Measurements from ENCODE around the gene AHDC1. TPM values are rescaled to one million over a fixed set of nuclear protein-coding genes. Genes with fewer than 3 reads are reported as not detected.

Gene AHDC1
- total RNA-seq, 4 donors from 2014 or later: 14.7 to 54.3 (median 35.4) TPM

DNA sequence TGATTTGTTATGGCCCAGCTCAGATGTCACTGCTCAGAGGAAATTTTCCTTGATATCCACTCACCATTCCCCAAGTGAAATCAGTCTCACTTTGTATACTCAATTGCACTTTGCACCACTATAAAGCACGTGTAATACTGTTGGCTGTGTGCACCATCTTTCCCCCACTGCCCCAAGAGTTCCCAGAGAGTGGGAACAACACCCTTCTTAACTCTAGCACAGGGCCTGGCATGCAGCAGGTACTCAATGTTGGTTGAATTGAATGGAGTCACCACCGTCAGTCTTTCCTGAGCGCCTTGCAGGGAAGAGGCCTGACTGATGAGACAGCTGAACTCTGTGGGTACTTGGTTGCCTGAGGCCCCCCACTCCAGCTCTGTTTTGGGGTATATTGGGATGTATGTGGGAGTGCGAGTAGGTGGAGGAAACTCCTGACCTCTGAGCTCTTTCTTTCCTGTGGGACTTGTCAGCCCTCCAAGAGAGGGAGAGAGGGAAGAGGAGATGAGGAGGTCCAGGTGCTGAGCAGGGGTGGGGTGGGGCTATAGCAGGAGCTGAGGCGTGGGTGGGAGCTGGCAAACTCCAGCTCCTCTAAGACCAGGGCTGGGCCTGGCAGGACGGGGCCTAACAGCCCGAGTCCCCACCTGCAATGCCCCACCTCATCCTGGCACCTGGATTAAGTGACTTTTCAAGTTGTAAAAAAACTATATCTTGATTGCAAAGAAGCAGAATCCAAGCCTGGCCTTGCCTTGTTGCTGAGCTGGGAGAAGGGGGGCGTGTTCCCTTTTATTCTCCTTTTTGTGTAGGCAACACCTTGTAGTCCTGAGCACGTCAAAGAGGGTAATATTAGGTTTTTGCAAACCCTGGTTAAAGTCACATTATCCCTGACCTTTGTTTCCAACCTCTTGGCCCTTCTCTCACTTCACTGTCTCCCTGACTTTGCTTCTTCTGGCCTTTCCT is 94.5 kb downstream of the AHDC1 start:
- peak overlapping the region in 1 of 4 donors; percentile 3 for H3K27ac ChIP-seq (replicated peaks in 1 of 4)
- TF ChIP-seq, protein P1, sequence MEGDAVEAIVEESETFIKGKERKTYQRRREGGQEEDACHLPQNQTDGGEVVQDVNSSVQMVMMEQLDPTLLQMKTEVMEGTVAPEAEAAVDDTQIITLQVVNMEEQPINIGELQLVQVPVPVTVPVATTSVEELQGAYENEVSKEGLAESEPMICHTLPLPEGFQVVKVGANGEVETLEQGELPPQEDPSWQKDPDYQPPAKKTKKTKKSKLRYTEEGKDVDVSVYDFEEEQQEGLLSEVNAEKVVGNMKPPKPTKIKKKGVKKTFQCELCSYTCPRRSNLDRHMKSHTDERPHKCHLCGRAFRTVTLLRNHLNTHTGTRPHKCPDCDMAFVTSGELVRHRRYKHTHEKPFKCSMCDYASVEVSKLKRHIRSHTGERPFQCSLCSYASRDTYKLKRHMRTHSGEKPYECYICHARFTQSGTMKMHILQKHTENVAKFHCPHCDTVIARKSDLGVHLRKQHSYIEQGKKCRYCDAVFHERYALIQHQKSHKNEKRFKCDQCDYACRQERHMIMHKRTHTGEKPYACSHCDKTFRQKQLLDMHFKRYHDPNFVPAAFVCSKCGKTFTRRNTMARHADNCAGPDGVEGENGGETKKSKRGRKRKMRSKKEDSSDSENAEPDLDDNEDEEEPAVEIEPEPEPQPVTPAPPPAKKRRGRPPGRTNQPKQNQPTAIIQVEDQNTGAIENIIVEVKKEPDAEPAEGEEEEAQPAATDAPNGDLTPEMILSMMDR (IDR thresholded peaks at IDR 0.05): no peak
- TF ChIP-seq POLR2AphosphoS5 (IDR thresholded peaks at IDR 0.05): no peak
- H3K36me3 ChIP-seq: no peaks in the 10 kb centered on the region
- no peaks in the 10 kb centered on the region for H3K27me3 ChIP-seq
- H3K4me1 ChIP-seq: peaks cover 22 to 35% (median 33%) of the 10 kb centered on the region in 4 donors
- H3K9me3 ChIP-seq: no peaks in the 10 kb centered on the region
- WGBS: 68% methylated on average over 9 of the region's 9 CpGs
- H3K4me3 ChIP-seq: no peak overlapping the region
- intact Hi-C loops (cut with DNase I): no loop called here
- DNase-seq (ENCODE audit: extremely low spot score): no peak

DNA sequence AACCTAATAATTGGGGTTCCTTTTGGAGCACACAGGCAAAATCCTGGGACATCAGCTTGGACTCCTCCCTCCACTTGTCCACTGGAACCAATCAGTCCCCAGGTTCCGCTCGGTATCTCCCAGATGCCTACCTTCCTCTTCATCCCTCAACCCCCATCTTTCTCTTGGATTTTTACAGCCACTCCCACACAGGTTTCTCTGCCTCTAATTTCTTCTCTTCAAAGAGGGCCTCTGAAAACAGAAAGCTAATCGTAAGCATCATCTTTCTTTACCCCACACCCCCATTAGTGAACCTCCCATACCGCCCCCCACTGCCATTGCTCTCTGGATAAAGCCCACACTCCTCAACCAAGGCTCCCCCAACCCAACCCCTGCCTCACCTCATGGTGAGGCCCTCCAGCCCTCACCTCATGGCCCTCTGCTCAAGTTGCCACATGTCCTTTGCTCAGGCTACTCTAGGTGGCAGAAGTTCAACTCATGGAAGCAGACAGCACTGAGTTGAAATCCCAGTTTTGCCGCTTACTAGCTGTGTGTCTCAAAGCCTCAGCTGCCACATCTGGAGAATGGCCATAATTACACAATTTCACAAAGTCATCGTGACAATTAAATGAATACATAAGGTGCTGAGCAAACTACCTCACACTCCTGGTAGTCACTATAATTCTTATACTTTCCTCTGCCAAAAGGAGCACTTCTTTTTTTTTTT is 95.8 kb downstream of the AHDC1 start:
- Histone ChIP-seq H3K4me1 (peaks cover 26 to 35% (median 33%) of the 10 kb centered on the region in 4 donors), H3K27ac (replicated peaks in 1 of 4) (peak overlapping the region in 2 of 4 donors; percentile 30 to 38), H3K36me3 (no peaks in the 10 kb centered on the region), H3K27me3 (no peaks in the 10 kb centered on the region), H3K9me3 (no peaks in the 10 kb centered on the region), H3K4me3 (no peak overlapping the region)
- 85% methylated on average over 6 of the region's 6 CpGs for WGBS
- intact Hi-C loops (cut with DNase I): no loop called here
- no peak for DNase-seq (ENCODE audit: extremely low spot score)
- TF ChIP-seq POLR2AphosphoS5 (IDR thresholded peaks at IDR 0.05) (no peak), POLR2A (IDR thresholded peaks at IDR 0.05; ENCODE audit: low read depth) (no peak), EP300 (IDR thresholded peaks at IDR 0.05) (no peak)
- TF ChIP-seq, protein P1 (IDR thresholded peaks at IDR 0.05): no peak

DNA sequence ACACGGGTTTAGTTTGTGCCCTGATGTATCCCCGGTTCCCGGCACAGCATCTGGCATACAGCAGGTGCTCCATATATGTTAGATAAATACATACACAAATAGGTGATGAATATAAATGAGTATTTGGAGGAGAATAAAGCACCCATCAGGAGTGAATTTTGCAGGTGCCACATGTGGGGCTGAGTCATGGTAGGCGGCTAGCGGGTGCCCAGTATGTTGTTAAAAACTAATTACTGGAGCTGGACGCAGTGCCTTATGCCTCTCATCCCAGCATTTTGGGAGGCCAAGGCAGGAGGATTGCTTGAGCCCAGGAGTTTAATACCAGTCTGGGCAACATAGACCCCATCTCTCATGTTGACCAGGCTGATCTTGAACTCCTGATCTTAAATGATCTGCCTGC is 97.2 kb downstream of the AHDC1 start:
- TF ChIP-seq, protein P1 (IDR thresholded peaks at IDR 0.05): no peak
- TF ChIP-seq EP300 (IDR thresholded peaks at IDR 0.05) (no peak), POLR2A (IDR thresholded peaks at IDR 0.05; ENCODE audit: low read depth) (no peak), POLR2AphosphoS5 (IDR thresholded peaks at IDR 0.05) (no peak)
- Histone ChIP-seq H3K36me3 (no peaks in the 10 kb centered on the region), H3K4me1 (peaks cover 28 to 41% (median 34%) of the 10 kb centered on the region in 4 donors), H3K27me3 (no peaks in the 10 kb centered on the region), H3K27ac (replicated peaks in 1 of 4) (no peak overlapping the region), H3K4me3 (no peak overlapping the region), H3K9me3 (no peaks in the 10 kb centered on the region)
- intact Hi-C loops (cut with DNase I): no loop called here
- no peak for DNase-seq (ENCODE audit: extremely low spot score)
- 96% methylated on average over 6 of the region's 6 CpGs for WGBS

DNA sequence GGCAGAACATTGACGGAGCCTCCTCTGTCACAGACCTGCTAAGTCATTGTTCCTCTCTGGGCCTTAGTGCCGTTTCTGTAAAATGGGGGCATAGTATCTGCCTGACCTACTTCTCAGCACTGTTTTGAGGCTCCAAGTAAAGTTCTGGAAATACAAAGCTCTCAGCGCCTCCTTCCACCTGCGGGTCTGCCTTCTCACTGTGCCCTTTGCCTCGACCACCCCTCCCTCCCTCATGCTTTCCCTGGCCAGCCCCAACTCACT is 98.6 kb downstream of the AHDC1 start:
- intact Hi-C loops (cut with DNase I): no loop called here
- Histone ChIP-seq H3K4me1 (peaks cover 28 to 41% (median 34%) of the 10 kb centered on the region in 4 donors), H3K27ac (replicated peaks in 1 of 4) (peak overlapping the region; percentile 90 to 95 (median 94)), H3K36me3 (no peaks in the 10 kb centered on the region), H3K9me3 (no peaks in the 10 kb centered on the region), H3K4me3 (no peak overlapping the region), H3K27me3 (no peaks in the 10 kb centered on the region)
- DNase-seq (ENCODE audit: extremely low spot score): no peak
- WGBS: 42% methylated on average over 5 of the region's 5 CpGs
- TF ChIP-seq EP300 (IDR thresholded peaks at IDR 0.05) (no peak), POLR2A (IDR thresholded peaks at IDR 0.05; ENCODE audit: low read depth) (no peak), POLR2AphosphoS5 (IDR thresholded peaks at IDR 0.05) (no peak)
- TF ChIP-seq, protein P1 (IDR thresholded peaks at IDR 0.05): no peak

All from esophagus muscularis mucosa (tissue), 4 donors.